ENCODE data around the gene AHR. TPM values are rescaled to one million over a fixed set of nuclear protein-coding genes. Genes with fewer than 3 reads are reported as not detected.
"Not testable (repeated sequence)": the region's sequence is repeated elsewhere in the genome, so short reads cannot be mapped to it uniquely, and the experiment has no call there.

Gene AHR
- polyA plus RNA-seq, 1 donor (not counting 4 experiments of a cell fraction or from before 2014, with no cell fraction given): 19.4 TPM

GRCh38 chr7:17353650-17354419, 55.4 kb downstream of the AHR start:
- H3K27me3 ChIP-seq (ENCODE audit: control insufficient read depth, extremely low read depth, insufficient read depth, low read length); H3K27ac ChIP-seq (ENCODE audit: control insufficient read depth, insufficient read depth, low read length); H3K4me3 ChIP-seq (ENCODE audit: control insufficient read depth in 2 of 3, extremely low read depth in 1 of 3, insufficient read depth in 2 of 3, low read depth in 1 of 3, low read length in 3 of 3); H3K9me1 ChIP-seq (ENCODE audit: control insufficient read depth, extremely low read depth, insufficient read depth, low read length); FAIRE-seq; H3K4me2 ChIP-seq (ENCODE audit: control insufficient read depth, extremely low read depth, insufficient read depth, low read depth, low read length); DNase-seq (ENCODE audit: low read depth, low spot score); H3K9me3 ChIP-seq (ENCODE audit: control insufficient read depth, low read depth, low read length); H3K9ac ChIP-seq (ENCODE audit: control insufficient read depth, extremely low read depth, insufficient read depth, low read length); H3K79me2 ChIP-seq (ENCODE audit: control insufficient read depth, insufficient read depth, low read length); dilution Hi-C loops (cut with MboI; ENCODE audit: extremely low pct_ligation_motif_present, low sequenced_read_pairs); H2AFZ ChIP-seq (ENCODE audit: control insufficient read depth, low read length); H4K20me1 ChIP-seq (ENCODE audit: control insufficient read depth, extremely low read depth, insufficient read depth, low read length); H3K36me3 ChIP-seq (ENCODE audit: control insufficient read depth in 2 of 2, extremely low read depth in 1 of 2, insufficient read depth in 2 of 2, low read length in 2 of 2); H3K4me1 ChIP-seq (ENCODE audit: control insufficient read depth, extremely low read depth, insufficient read depth, low read length): not testable (repeated sequence)

DNA sequence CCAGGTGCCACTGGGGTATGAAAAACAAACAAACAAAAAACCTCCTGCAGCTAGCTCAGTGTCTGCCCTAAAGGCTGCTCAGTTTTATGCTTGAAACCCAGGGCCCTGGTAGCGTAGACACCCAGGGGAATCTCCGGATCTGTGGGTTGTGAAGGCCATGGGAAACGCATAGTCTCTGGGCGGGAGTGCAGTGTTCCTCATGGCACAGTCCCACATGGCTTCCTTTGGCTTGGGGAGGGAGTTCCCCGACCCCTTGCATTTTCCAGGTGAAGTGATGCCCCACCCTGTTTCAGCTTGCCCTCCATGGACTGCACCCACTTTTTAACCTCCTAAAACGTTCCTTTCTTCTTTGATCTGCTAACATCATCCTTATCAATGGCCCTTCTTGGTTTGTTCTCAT, 56.0 kb downstream of the AHR start:
- TF ChIP-seq, protein P1, sequence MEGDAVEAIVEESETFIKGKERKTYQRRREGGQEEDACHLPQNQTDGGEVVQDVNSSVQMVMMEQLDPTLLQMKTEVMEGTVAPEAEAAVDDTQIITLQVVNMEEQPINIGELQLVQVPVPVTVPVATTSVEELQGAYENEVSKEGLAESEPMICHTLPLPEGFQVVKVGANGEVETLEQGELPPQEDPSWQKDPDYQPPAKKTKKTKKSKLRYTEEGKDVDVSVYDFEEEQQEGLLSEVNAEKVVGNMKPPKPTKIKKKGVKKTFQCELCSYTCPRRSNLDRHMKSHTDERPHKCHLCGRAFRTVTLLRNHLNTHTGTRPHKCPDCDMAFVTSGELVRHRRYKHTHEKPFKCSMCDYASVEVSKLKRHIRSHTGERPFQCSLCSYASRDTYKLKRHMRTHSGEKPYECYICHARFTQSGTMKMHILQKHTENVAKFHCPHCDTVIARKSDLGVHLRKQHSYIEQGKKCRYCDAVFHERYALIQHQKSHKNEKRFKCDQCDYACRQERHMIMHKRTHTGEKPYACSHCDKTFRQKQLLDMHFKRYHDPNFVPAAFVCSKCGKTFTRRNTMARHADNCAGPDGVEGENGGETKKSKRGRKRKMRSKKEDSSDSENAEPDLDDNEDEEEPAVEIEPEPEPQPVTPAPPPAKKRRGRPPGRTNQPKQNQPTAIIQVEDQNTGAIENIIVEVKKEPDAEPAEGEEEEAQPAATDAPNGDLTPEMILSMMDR (optimal IDR thresholded peaks at IDR 0.05 in 1 of 3, IDR thresholded peaks at IDR 0.05 in 1 of 3, conservative IDR thresholded peaks at IDR 0.05 in 1 of 3; ENCODE audit: extremely low read depth in 1 of 3, insufficient read depth in 2 of 3, low read length in 3 of 3): no peak
- no peak for TF ChIP-seq EZH2 (IDR thresholded peaks at IDR 0.05; ENCODE audit: low read length)
- H3K9me1 ChIP-seq (ENCODE audit: control insufficient read depth, extremely low read depth, insufficient read depth, low read length): no peaks in the 10 kb centered on the region
- no peak for FAIRE-seq

DNA sequence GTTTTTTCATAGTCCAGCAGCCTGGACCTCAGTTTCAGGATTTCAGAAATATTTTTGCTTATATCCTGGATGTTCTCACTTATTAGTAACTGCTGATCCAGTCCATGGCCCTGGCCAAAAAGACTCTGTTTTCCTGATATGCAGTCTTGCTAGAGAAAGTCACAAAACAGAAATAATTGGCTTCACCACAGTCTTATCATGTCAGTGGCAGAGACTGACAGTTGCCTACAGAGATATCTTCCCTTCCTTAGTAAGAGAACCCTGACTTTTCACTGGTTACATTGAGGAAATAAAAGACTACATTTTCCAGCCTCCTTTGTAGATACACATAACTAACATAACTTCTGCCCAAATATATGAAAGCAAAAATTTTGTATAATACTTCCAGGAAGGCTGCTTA, 56.6 kb downstream of the AHR start:
- DNase-seq (ENCODE audit: low read depth, low spot score): no peak

More for the DNA sequence above, 56.0 kb downstream of the AHR start:
- no peak for DNase-seq (ENCODE audit: low read depth, low spot score)
- no peaks in the 10 kb centered on the region for H3K4me1 ChIP-seq (ENCODE audit: control insufficient read depth, extremely low read depth, insufficient read depth, low read length)
- no peaks in the 10 kb centered on the region for H3K79me2 ChIP-seq (ENCODE audit: control insufficient read depth, insufficient read depth, low read length)
- H3K36me3 ChIP-seq (ENCODE audit: control insufficient read depth in 2 of 2, extremely low read depth in 1 of 2, insufficient read depth in 2 of 2, low read length in 2 of 2): no peaks in the 10 kb centered on the region
- dilution Hi-C loops (cut with MboI; ENCODE audit: extremely low pct_ligation_motif_present, low sequenced_read_pairs): no loop called here
- H3K4me2 ChIP-seq (ENCODE audit: control insufficient read depth, extremely low read depth, insufficient read depth, low read depth, low read length): no peak overlapping the region
- H3K27me3 ChIP-seq (ENCODE audit: control insufficient read depth, extremely low read depth, insufficient read depth, low read length): no peaks in the 10 kb centered on the region
- H2AFZ ChIP-seq (ENCODE audit: control insufficient read depth, low read length): no peak overlapping the region
- no peaks in the 10 kb centered on the region for H3K9me3 ChIP-seq (ENCODE audit: control insufficient read depth, low read depth, low read length)
- H3K27ac ChIP-seq (ENCODE audit: control insufficient read depth, insufficient read depth, low read length): no peak overlapping the region
- no peak overlapping the region for H3K9ac ChIP-seq (ENCODE audit: control insufficient read depth, extremely low read depth, insufficient read depth, low read length)
- no peak overlapping the region for H3K4me3 ChIP-seq (ENCODE audit: control insufficient read depth in 2 of 3, extremely low read depth in 1 of 3, insufficient read depth in 2 of 3, low read depth in 1 of 3, low read length in 3 of 3)
- H4K20me1 ChIP-seq (ENCODE audit: control insufficient read depth, extremely low read depth, insufficient read depth, low read length): no peaks in the 10 kb centered on the region

More for the DNA sequence above, 56.6 kb downstream of the AHR start:
- Histone ChIP-seq H3K4me2 (ENCODE audit: control insufficient read depth, extremely low read depth, insufficient read depth, low read depth, low read length) (no peak overlapping the region), H3K9me3 (ENCODE audit: control insufficient read depth, low read depth, low read length) (no peaks in the 10 kb centered on the region), H3K4me1 (ENCODE audit: control insufficient read depth, extremely low read depth, insufficient read depth, low read length) (no peaks in the 10 kb centered on the region), H4K20me1 (ENCODE audit: control insufficient read depth, extremely low read depth, insufficient read depth, low read length) (no peaks in the 10 kb centered on the region), H3K4me3 (ENCODE audit: control insufficient read depth in 2 of 3, extremely low read depth in 1 of 3, insufficient read depth in 2 of 3, low read depth in 1 of 3, low read length in 3 of 3) (no peak overlapping the region), H2AFZ (ENCODE audit: control insufficient read depth, low read length) (no peak overlapping the region), H3K79me2 (ENCODE audit: control insufficient read depth, insufficient read depth, low read length) (no peaks in the 10 kb centered on the region), H3K9me1 (ENCODE audit: control insufficient read depth, extremely low read depth, insufficient read depth, low read length) (no peaks in the 10 kb centered on the region), H3K27ac (ENCODE audit: control insufficient read depth, insufficient read depth, low read length) (no peak overlapping the region), H3K36me3 (ENCODE audit: control insufficient read depth in 2 of 2, extremely low read depth in 1 of 2, insufficient read depth in 2 of 2, low read length in 2 of 2) (no peaks in the 10 kb centered on the region), H3K9ac (ENCODE audit: control insufficient read depth, extremely low read depth, insufficient read depth, low read length) (no peak overlapping the region), H3K27me3 (ENCODE audit: control insufficient read depth, extremely low read depth, insufficient read depth, low read length) (no peaks in the 10 kb centered on the region)
- peak; percentile 32 for FAIRE-seq
- TF ChIP-seq, protein P1 (optimal IDR thresholded peaks at IDR 0.05 in 1 of 3, IDR thresholded peaks at IDR 0.05 in 1 of 3, conservative IDR thresholded peaks at IDR 0.05 in 1 of 3; ENCODE audit: extremely low read depth in 1 of 3, insufficient read depth in 2 of 3, low read length in 3 of 3): no peak
- TF ChIP-seq EZH2 (IDR thresholded peaks at IDR 0.05; ENCODE audit: low read length): no peak
- dilution Hi-C loops (cut with MboI; ENCODE audit: extremely low pct_ligation_motif_present, low sequenced_read_pairs): no loop called here
